ENCODE data around the gene IL10. TPM values are rescaled to one million over a fixed set of nuclear protein-coding genes. Genes with fewer than 3 reads are reported as not detected.
A peak's percentile ranks its signal among the peaks of the same experiment; 100 is the strongest.

The IL10 gene
- total RNA-seq, 6 experiments from 2014 or later = 0.26 to 2.2 (median 0.63) TPM; not detected in 2

- H3K9me3 ChIP-seq = no peaks in the 10 kb centered on the region
- no peak overlapping the region for H3K27ac ChIP-seq
- no peaks in the 10 kb centered on the region for H3K27me3 ChIP-seq
- H3K4me1 ChIP-seq = no peaks in the 10 kb centered on the region
- no peaks in the 10 kb centered on the region for H3K36me3 ChIP-seq
- intact Hi-C loops (cut with DNase I) = no loop called here
- no peak overlapping the region for H3K4me3 ChIP-seq
- no peak for ATAC-seq
- 83% methylated on average over 4 of the region's 5 CpGs for WGBS (ENCODE audit: insufficient coverage, low coverage, low lambda C conversion rate, missing lambda C conversion rate)
- TF ChIP-seq, protein P1, sequence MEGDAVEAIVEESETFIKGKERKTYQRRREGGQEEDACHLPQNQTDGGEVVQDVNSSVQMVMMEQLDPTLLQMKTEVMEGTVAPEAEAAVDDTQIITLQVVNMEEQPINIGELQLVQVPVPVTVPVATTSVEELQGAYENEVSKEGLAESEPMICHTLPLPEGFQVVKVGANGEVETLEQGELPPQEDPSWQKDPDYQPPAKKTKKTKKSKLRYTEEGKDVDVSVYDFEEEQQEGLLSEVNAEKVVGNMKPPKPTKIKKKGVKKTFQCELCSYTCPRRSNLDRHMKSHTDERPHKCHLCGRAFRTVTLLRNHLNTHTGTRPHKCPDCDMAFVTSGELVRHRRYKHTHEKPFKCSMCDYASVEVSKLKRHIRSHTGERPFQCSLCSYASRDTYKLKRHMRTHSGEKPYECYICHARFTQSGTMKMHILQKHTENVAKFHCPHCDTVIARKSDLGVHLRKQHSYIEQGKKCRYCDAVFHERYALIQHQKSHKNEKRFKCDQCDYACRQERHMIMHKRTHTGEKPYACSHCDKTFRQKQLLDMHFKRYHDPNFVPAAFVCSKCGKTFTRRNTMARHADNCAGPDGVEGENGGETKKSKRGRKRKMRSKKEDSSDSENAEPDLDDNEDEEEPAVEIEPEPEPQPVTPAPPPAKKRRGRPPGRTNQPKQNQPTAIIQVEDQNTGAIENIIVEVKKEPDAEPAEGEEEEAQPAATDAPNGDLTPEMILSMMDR (IDR thresholded peaks at IDR 0.05) = no peak
- no peak for TF ChIP-seq POLR2A (IDR thresholded peaks at IDR 0.05)
- DNase-seq = no peak
Measured at GRCh38 chr1:206787891-206788290, 15.6 kb upstream of the IL10 start.

DNA sequence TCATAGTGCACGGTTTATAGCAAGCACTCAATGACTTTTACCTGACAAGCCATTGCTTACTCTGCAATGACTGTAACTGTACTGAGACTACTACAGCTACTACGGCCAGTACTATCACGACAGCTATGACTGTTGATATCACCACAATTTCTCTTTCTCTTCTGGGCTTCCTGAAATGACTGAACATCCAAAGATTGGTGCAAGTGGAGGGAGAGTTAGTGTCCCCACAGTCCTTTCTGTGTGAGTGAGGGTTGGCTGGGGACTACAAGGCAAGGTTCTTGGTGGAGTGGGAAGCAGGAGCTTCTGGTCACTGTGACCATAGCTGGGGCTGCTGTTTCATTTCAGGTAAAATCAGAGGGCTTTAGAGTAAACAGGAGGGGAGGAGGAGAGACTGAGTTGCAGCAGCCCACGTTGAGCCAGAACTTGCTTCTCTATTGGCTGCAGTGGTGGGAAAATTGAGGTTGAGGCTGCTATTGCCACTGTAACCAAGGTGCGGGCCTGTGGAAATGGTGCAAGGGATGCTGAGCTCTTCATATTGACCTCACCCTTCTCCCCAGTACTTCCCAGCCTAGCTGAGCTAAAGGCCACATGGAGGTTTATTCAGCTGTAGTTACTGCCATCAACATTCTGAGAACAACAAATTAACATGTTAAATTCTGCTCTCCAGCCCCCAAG, 14.1 kb upstream of the IL10 start:
- 71% methylated on average over 4 of the region's 5 CpGs for WGBS (ENCODE audit: insufficient coverage, low coverage, low lambda C conversion rate, missing lambda C conversion rate)

DNA sequence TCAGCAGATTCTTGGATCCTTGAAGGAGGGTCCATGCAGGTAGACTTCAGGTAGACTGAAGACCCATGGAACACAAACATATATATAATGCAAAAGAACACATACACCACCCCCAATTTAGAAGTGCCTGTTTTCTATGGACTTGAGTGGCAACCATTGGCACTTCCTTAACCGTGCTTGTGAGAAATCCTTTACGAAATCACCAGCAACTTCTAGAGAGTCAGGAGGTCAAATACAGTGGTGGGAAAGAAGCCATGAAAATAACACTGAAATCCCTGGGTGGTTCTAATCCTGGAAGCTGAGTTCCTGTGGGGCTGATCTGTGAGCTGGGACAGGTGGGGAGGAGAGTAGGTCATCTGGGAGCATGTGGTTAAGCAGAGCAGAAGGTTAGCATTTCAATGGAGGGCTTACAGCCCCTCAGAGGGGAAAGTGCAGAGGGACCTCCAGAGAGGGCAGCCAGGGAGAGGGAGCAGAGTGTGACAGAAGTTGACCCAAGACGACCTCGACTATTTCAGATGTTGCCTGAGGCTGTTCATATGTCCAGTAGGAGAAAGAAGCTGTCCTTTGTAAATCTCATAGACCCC, 13.0 kb upstream of the IL10 start:
- H3K9me3 ChIP-seq = no peaks in the 10 kb centered on the region
- TF ChIP-seq, protein P1 (IDR thresholded peaks at IDR 0.05) = no peak
- TF ChIP-seq POLR2A (IDR thresholded peaks at IDR 0.05) = no peak
- no peaks in the 10 kb centered on the region for H3K27me3 ChIP-seq
- no peak for DNase-seq
- no peaks in the 10 kb centered on the region for H3K36me3 ChIP-seq
- peak in 1 of 4 donors; percentile 12 for ATAC-seq
- no peak overlapping the region for H3K4me3 ChIP-seq
- no peak overlapping the region for H3K27ac ChIP-seq
- intact Hi-C loops (cut with DNase I) = no loop called here
- 61% methylated on average over 4 of the region's 4 CpGs for WGBS (ENCODE audit: insufficient coverage, low coverage, low lambda C conversion rate, missing lambda C conversion rate)
- no peaks in the 10 kb centered on the region for H3K4me1 ChIP-seq

More for the DNA sequence above, 14.1 kb upstream of the IL10 start:
- intact Hi-C loops (cut with DNase I) = no loop called here
- Histone ChIP-seq H3K4me3 (no peak overlapping the region), H3K9me3 (no peaks in the 10 kb centered on the region), H3K27ac (no peak overlapping the region), H3K4me1 (no peaks in the 10 kb centered on the region), H3K36me3 (no peaks in the 10 kb centered on the region), H3K27me3 (no peaks in the 10 kb centered on the region)
- TF ChIP-seq, protein P1 (IDR thresholded peaks at IDR 0.05) = no peak
- TF ChIP-seq POLR2A (IDR thresholded peaks at IDR 0.05) = no peak
- no peak for DNase-seq
- no peak for ATAC-seq

DNA sequence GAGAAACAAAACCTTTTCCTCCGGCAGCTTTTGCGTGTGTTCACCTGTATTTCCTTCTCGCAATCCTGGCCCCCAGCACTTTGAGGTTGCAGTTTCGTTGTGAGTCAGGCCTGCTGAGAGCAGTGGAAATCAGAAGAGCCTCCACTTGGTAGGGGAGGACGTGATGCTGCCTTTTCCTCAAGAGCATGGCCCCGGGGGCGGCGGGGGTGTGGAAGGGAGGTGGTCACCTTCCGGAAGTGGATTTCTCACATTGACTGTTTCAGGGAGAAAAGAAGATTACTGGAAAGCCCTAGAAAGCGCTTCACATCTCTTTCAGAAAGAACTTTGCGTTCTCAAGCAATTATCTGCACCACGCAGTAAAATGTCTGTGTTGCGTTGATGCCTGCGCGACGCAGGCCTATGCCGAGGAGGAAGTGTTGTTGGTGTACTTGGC, 12.2 kb upstream of the IL10 start:
- Histone ChIP-seq H3K27ac (no peak overlapping the region), H3K36me3 (no peaks in the 10 kb centered on the region), H3K4me1 (no peaks in the 10 kb centered on the region), H3K9me3 (no peaks in the 10 kb centered on the region), H3K4me3 (no peak overlapping the region), H3K27me3 (no peaks in the 10 kb centered on the region)
- peak in 1 of 4 donors; percentile 36 for ATAC-seq
- 82% methylated on average over 17 of the region's 17 CpGs for WGBS (ENCODE audit: insufficient coverage, low coverage, low lambda C conversion rate, missing lambda C conversion rate)
- TF ChIP-seq POLR2A (IDR thresholded peaks at IDR 0.05) = no peak
- TF ChIP-seq, protein P1 (IDR thresholded peaks at IDR 0.05) = no peak
- DNase-seq = no peak
- intact Hi-C loops (cut with DNase I) = no loop called here

Data from right lobe of liver (tissue), 6 donors.